K562 (cell line): ENCODE data around the gene NTM. TPM values are rescaled to one million over a fixed set of nuclear protein-coding genes. Genes with fewer than 3 reads are reported as not detected.

Experiments
- ATAC-seq: fragments of 200-7000 bp; cut with Tn5 transposase; 3 replicates; pipeline ENCODE4 v1.9.1; 2020; ENCODE audit warnings: moderate library complexity
- BruUV-seq: library from RNA; stranded (reverse); fragments of 400-500 nt; replicated peaks from 2 replicates; lab custom pipeline; 2021; lab: Mats Ljungman, UMichigan
- CTCF ChIA-PET: fragments of 300-600 bp; formaldehyde crosslinking; extraction: SDS; loops from one replicate; lab custom pipeline; 2021; ENCODE audit warnings: low intra/inter-chr PET ratio; lab: Yijun Ruan, JAX
- POLR2A ChIA-PET: fragments of 300-600, 350-650 bp; sonication (Branson Sonifier 250); formaldehyde crosslinking; extraction: SDS; loops from one replicate; lab custom pipeline; 2021; ENCODE audit warnings: antibody characterized with exemption, inconsistent platforms; lab: Yijun Ruan, JAX
- DNase-seq, 4 experiments: peaks; one replicate each; pipeline versions ENCODE4 v3.0.0 to v3.0.0-alpha.2; 2011 to 2018; ENCODE audit warnings: low spot score in 3 of 4, mixed read lengths in 3 of 4; ENCODE audit errors: extremely low read depth in 1 of 4
- FAIRE-seq: peaks from 2 replicates; lab custom pipeline; 2011; peaks lifted over from hg19 to GRCh38; lab: Jason Lieb, UNC
- H2AFZ ChIP-seq: 2 replicates; pipeline ENCODE4 v1.6.0; 2011; ENCODE audit warnings: low read depth, low read length, control low read depth, inconsistent platforms
- H3K27ac ChIP-seq: fragments of 200-600 bp; 3 replicates; pipeline ENCODE4 v1.8.0; 2011; ENCODE audit warnings: low read depth, mild to moderate bottlenecking, control low read depth, inconsistent platforms, low read length, moderate library complexity, mixed read lengths; ENCODE audit errors: extremely low read depth
- H3K27me3 ChIP-seq, 2 experiments: fragments of 300-600 bp in 1 of 2; 2 replicates in 1 of 2; 3 replicates in 1 of 2; pipeline versions ENCODE4 v1.6.0 to v1.8.0; 2011; ENCODE audit warnings: inconsistent platforms in 2 of 2, low read length in 2 of 2, mild to moderate bottlenecking in 1 of 2, mixed read lengths in 1 of 2, moderate library complexity in 1 of 2; ENCODE audit not compliant: control insufficient read depth in 2 of 2, insufficient read depth in 2 of 2
- H3K36me3 ChIP-seq: fragments of 300-600 bp; 3 replicates; pipeline ENCODE4 v1.8.0; 2011; ENCODE audit warnings: mild to moderate bottlenecking, low read length, inconsistent platforms; ENCODE audit not compliant: control insufficient read depth, insufficient read depth
- H3K4me1 ChIP-seq, 2 experiments: fragments of 200-600 bp in 1 of 2; replicated peaks in 1 of 2; 2 replicates in 1 of 2; 3 replicates in 1 of 2; pipeline versions ENCODE4 v1.5.1 to v1.8.0; 2011; ENCODE audit warnings: inconsistent platforms in 2 of 2, low read length in 2 of 2, mild to moderate bottlenecking in 1 of 2, mixed read lengths in 1 of 2, moderate library complexity in 1 of 2; ENCODE audit not compliant: control insufficient read depth in 2 of 2, insufficient read depth in 2 of 2
- H3K4me2 ChIP-seq: 2 replicates; pipeline ENCODE4 v1.6.1; 2011; ENCODE audit warnings: low read length, control low read depth, inconsistent platforms, mixed read lengths; ENCODE audit not compliant: insufficient read depth
- H3K4me3 ChIP-seq: fragments of 200-600 bp; sonication (generic), shearing (Covaris generic); 2 replicates; pipeline ENCODE4 v1.5.1; 2016; ENCODE audit warnings: control low read depth, inconsistent platforms
- H3K79me2 ChIP-seq: fragments of 200-600 bp; 3 replicates; pipeline ENCODE4 v1.8.0; 2011; ENCODE audit warnings: low read length, inconsistent platforms; ENCODE audit not compliant: control insufficient read depth, insufficient read depth
- H3K9ac ChIP-seq, 2 experiments: 2 replicates each; pipeline versions ENCODE4 v1.6.0 to v1.6.1; 2011; ENCODE audit warnings: low read depth in 2 of 2, low read length in 2 of 2, control low read depth in 1 of 2, inconsistent platforms in 1 of 2, mild to moderate bottlenecking in 1 of 2, mixed read lengths in 1 of 2; ENCODE audit not compliant: insufficient read depth in 1 of 2
- H3K9me1 ChIP-seq: one replicate; pipeline ENCODE4 v1.6.0; 2011; ENCODE audit warnings: inconsistent platforms, mild to moderate bottlenecking, low read length, moderate library complexity; ENCODE audit not compliant: control insufficient read depth, insufficient read depth
- H3K9me3 ChIP-seq: replicated peaks from 2 replicates; pipeline ENCODE4 v1.5.1; 2011; ENCODE audit warnings: low read depth, low read length, inconsistent platforms; ENCODE audit not compliant: control insufficient read depth, insufficient read depth
- H4K20me1 ChIP-seq: replicated peaks from 2 replicates; pipeline ENCODE4 v1.6.1; 2011; ENCODE audit warnings: low read length, inconsistent platforms, mixed read lengths; ENCODE audit not compliant: control insufficient read depth, insufficient read depth
- CHCHD3 ChIP-seq: fragments of 250-450 bp; sonication (Bioruptor Pico); IDR thresholded peaks from 2 replicates; pipeline ENCODE4 v2.1.2; 2022; ENCODE audit warnings: mild to moderate bottlenecking
- CSDE1 ChIP-seq, 2 experiments: fragments of 450-650 bp; IDR thresholded peaks; 2 replicates each; pipeline ENCODE4 v1.6.1; 2016; ENCODE audit warnings: mild to moderate bottlenecking in 1 of 2
- CXXC5 ChIP-seq: fragments of 250-450 bp; sonication (Bioruptor Pico); IDR thresholded peaks from 2 replicates; pipeline ENCODE4 v1.8.0; 2022; ENCODE audit warnings: inconsistent platforms, mild to moderate bottlenecking, moderate library complexity
- ELK3 ChIP-seq: fragments of 450-650 bp; formaldehyde crosslinking; IDR thresholded peaks from 2 replicates; pipeline ENCODE4 v1.4.0; 2020; ENCODE audit warnings: mild to moderate bottlenecking
- NCOA4 ChIP-seq: fragments of 450-650 bp; IDR thresholded peaks from 2 replicates; pipeline ENCODE4 v1.6.1; 2018; ENCODE audit warnings: mild to moderate bottlenecking; ENCODE audit not compliant: partially characterized antibody
- SIN3A ChIP-seq, 2 experiments: fragments of 150-350 bp in 1 of 2; IDR thresholded peaks; 2 replicates each; pipeline ENCODE4 v1.6.1; 2011 to 2016; ENCODE audit warnings: borderline replicate concordance in 2 of 2, low read depth in 2 of 2, low read length in 2 of 2, mild to moderate bottlenecking in 2 of 2, moderate library complexity in 2 of 2; ENCODE audit not compliant: control insufficient read depth in 1 of 2
- THRAP3 ChIP-seq: fragments of 450-650 bp; IDR thresholded peaks from 2 replicates; pipeline ENCODE4 v1.6.1; 2016; ENCODE audit warnings: mild to moderate bottlenecking, inconsistent platforms, borderline replicate concordance
- ZNF224 ChIP-seq: sonication (generic); formaldehyde crosslinking; IDR thresholded peaks from 2 replicates; pipeline ENCODE4 v1.8.0; 2022; ENCODE audit warnings: mild to moderate bottlenecking, missing genetic modification reagents
- ZNF324 ChIP-seq: fragments of 250-450 bp; sonication (Bioruptor Pico); IDR thresholded peaks from 2 replicates; pipeline ENCODE4 v1.4.0; 2020; ENCODE audit warnings: mild to moderate bottlenecking
- WGBS: fragments of 100-300 bp; shearing (Covaris generic); methylation state at CpG from one replicate; pipeline ENCODE4 v1.1.6; 2016; ENCODE audit warnings: low coverage, mixed read lengths; ENCODE audit not compliant: insufficient coverage; ENCODE audit errors: missing lambda C conversion rate; 5-methylcytosine and 5-hydroxymethylcytosine counted together
- in situ Hi-C: fragments of 300-500 bp; cut with MboI; formaldehyde crosslinking; loops from 4 replicates; pipeline ENCODE4 v1.15.0; 2018; ENCODE audit warnings: inconsistent platforms, mixed read lengths
- intact Hi-C: fragments of 100-400 bp; cut with micrococcal nuclease; formaldehyde crosslinking; loops from 2 replicates; pipeline ENCODE4 v1.14.2; 2022
- polyA plus RNA-seq, 8 experiments: library from polyadenylated mRNA; depleted of rRNA in 4 of 8; stranded (reverse) in 5 of 8; unstranded in 3 of 8; fragments of >200 nt; fragmentation: Nextera tagmentation in 2 of 8; fragmentation: Illumina TruSeq in 1 of 8; extraction: Ambion mirVana in 2 of 8; extraction: Trizol in 1 of 8; gene quantifications; 2 replicates each; pipeline versions ENCODE4 v1.2.1 to v1.2.3, GENCODE V29; 2011 to 2014; ENCODE audit warnings: inconsistent platforms in 1 of 8, missing spikeins in 1 of 8
- total RNA-seq, 7 experiments: library from RNA; depleted of rRNA in 6 of 7; stranded (reverse); fragments of >200 nt in 6 of 7; fragmentation: Illumina TruSeq in 2 of 7; extraction: Trizol in 2 of 7; gene quantifications; 2 replicates each; pipeline versions ENCODE4 v1.2.1 to v1.2.3, GENCODE V29; 2011 to 2021; ENCODE audit warnings: low replicate concordance in 1 of 7

NTM gene
- total and polyA plus RNA-seq, 9 of the 15 experiments (the other 6 are each of a cell fraction or from before 2014, with no cell fraction given), result not detected

GRCh38 chr11:132357811-132358572, 987.6 kb downstream of the NTM start:
- Histone ChIP-seq H3K9me3 (no peaks in the 10 kb centered on the region), H3K9me1 (no peaks in the 10 kb centered on the region), H3K4me3 (no peak overlapping the region), H3K36me3 (no peaks in the 10 kb centered on the region), H3K4me2 (no peak overlapping the region), H3K27me3 (no peaks in the 10 kb centered on the region), H4K20me1 (no peaks in the 10 kb centered on the region), H2AFZ (no peak overlapping the region), H3K4me1 (no peaks in the 10 kb centered on the region), H3K9ac (no peak overlapping the region), H3K79me2 (no peaks in the 10 kb centered on the region), H3K27ac (no peak overlapping the region)
- intact Hi-C loops, result no loop called here
- WGBS, result under 1% methylated on average over 13 of the region's 13 CpGs
- FAIRE-seq, result no peak
- no peak for TF ChIP-seq CHCHD3 (CRISPR knock-in tag)
- no peak for TF ChIP-seq SIN3A (IDR thresholded peaks at IDR 0.05; ENCODE audit: borderline replicate concordance in 2 of 2, control insufficient read depth in 1 of 2, low read depth in 2 of 2, low read length in 2 of 2)
- TF ChIP-seq THRAP3, result no peak
- no peak for TF ChIP-seq ZNF224
- TF ChIP-seq CXXC5 (CRISPR knock-in tag), result no peak
- TF ChIP-seq CSDE1 (IDR thresholded peaks at IDR 0.05), result no peak
- no peak for TF ChIP-seq ELK3 (CRISPR knock-in tag)
- no peak for TF ChIP-seq ZNF324 (CRISPR knock-in tag)
- TF ChIP-seq NCOA4, result no peak
- in situ Hi-C loops, result no loop called here
- CTCF ChIA-PET, result no interaction called here
- no TSS peak for BruUV-seq
- no peak for DNase-seq
- no peak for ATAC-seq
- POLR2A ChIA-PET, result no interaction called here
